SK-N-MC (cell line): ENCODE data around the gene LGALS7B.

Source experiments
- EZH2 ChIP-seq: fragments of 200-600 bp; sonication (generic); IDR thresholded peaks from one replicate; pipeline ENCODE4 v1.6.1; 2017; ENCODE audit warnings: antibody characterized with exemption
- POLR2AphosphoS5 ChIP-seq: IDR thresholded peaks from 2 replicates; pipeline ENCODE4 v1.6.1; 2012; ENCODE audit warnings: mild to moderate bottlenecking, low read depth, low read length, borderline replicate concordance

DNA sequence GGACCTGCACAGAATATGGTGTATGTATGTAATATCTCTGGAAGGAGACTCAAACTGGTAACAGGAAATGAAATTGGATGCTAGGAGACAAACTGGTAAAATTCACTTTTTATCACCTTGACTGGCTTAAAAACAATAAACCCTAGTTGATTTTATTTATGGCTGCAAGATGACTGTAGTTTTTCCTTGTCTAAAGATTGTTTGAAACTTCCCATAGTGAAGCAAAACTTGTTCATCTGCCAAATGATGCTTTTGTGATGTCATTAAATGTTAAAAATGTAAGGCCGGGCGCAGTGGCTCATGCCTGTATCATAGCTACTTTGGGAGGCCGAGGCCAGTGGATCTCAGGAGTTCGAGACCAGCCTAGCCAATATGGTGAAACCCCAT, 45.1 kb downstream of the LGALS7B start:
- TF ChIP-seq POLR2AphosphoS5, result no peak
- no peak for TF ChIP-seq EZH2
